Heart right ventricle (tissue), 16 donors: ENCODE results near the gene DMBT1. TPM values are rescaled to one million over a fixed set of nuclear protein-coding genes. Genes with fewer than 3 reads are reported as not detected.

ENCODE experiments used
- ATAC-seq, 8 donors: fragments of 200-7000 bp; cut with Tn5 transposase; one replicate each; pipeline ENCODE4 v1.9.1; 2020; ENCODE audit warnings: mild to moderate bottlenecking in 8 of 8, moderate library complexity in 8 of 8, moderate number of reproducible peaks in 1 of 8
- DNase-seq, 2 donors: peaks; one replicate each; pipeline ENCODE4 v3.0.0-alpha.2; 2020
- H3K27ac ChIP-seq, 10 donors: fragments of 200-600 bp; sonication (generic) in 2 of 10; one replicate each; pipeline versions ENCODE4 v1.5.0 to v1.8.0; 2020 to 2022; ENCODE audit warnings: mild to moderate bottlenecking in 3 of 10
- H3K27me3 ChIP-seq, 7 donors: fragments of 200-600 bp; one replicate each; pipeline ENCODE4 v1.8.0; 2021 to 2022; ENCODE audit warnings: mild to moderate bottlenecking in 2 of 7
- H3K36me3 ChIP-seq, 9 donors: fragments of 200-600 bp; sonication (generic) in 1 of 9; one replicate each; pipeline versions ENCODE4 v1.5.0 to v1.8.0; 2020 to 2022; ENCODE audit warnings: mild to moderate bottlenecking in 2 of 9
- H3K4me1 ChIP-seq, 9 donors: fragments of 200-600 bp; sonication (generic) in 1 of 9; one replicate each; pipeline versions ENCODE4 v1.5.0 to v1.8.0; 2020 to 2022; ENCODE audit warnings: mild to moderate bottlenecking in 4 of 9
- H3K4me3 ChIP-seq, 10 donors: fragments of 200-600 bp; sonication (generic) in 2 of 10; one replicate each; pipeline versions ENCODE4 v1.5.0 to v1.8.0; 2020 to 2022; ENCODE audit warnings: mild to moderate bottlenecking in 7 of 10, moderate library complexity in 2 of 10
- H3K9me3 ChIP-seq, 11 donors: fragments of 200-600 bp in 10 of 11; sonication (generic) in 2 of 11; one replicate each; pipeline versions ENCODE4 v1.5.0 to v1.8.0; 2013 to 2022; ENCODE audit warnings: mild to moderate bottlenecking in 2 of 11, control low read depth in 1 of 11, moderate library complexity in 1 of 11
- CTCF ChIP-seq, 9 donors: fragments of 200-600 bp; sonication (generic) in 2 of 9; IDR thresholded peaks; one replicate each; pipeline versions ENCODE4 v1.5.0 to v1.8.0; 2021 to 2022; ENCODE audit warnings: antibody characterized with exemption in 9 of 9, mild to moderate bottlenecking in 5 of 9, moderate library complexity in 1 of 9
- WGBS, 2 donors: extraction: QIAGEN DNeasy Blood & Tissue Kit; methylation state at CpG; one replicate each; pipeline ENCODE4 v1.1.7; 2013; ENCODE audit warnings: inconsistent platforms in 1 of 2; 5-methylcytosine and 5-hydroxymethylcytosine counted together
- intact Hi-C, 10 donors: fragments of 100-400 bp; cut with DNase I; formaldehyde crosslinking; loops; one replicate each; pipeline versions ENCODE4 v1.11.1 to v1.14.2; 2022
- polyA plus RNA-seq, 2 donors: library from polyadenylated mRNA; stranded (reverse); fragments of 200-250 nt; gene quantifications; one replicate each; pipeline ENCODE4 v1.2.3, GENCODE V29; 2013
- total RNA-seq, 10 donors: library from RNA; stranded (reverse); fragmentation: NEBNext Ultra II Directional in 3 of 10; extraction: Animal tissue kit (Norgen Biotek cat#: 25700) in 3 of 10; gene quantifications; one replicate each; pipeline versions ENCODE4 v1.2.1 to v1.2.4, GENCODE V29; 2021 to 2023
- donor health status: Arrhythmogenic right ventricular cardiomyopathy.
- donor health status: ischemic (EF 13 %, LVEDD 7.1; RV severe dilation, severe dysfunction).
- donor health status: healthy with polysubstance abuse.
- donor health status: DM: no; HTN: yes; CAD: no.
- donor health status: DM: no; HTN: no; CAD: no.
- donor health status: ischemic (EF 25% LVEDD 6.9; RV normal size, moderate dysfunction).
- donor health status: ischemic (EF 25% LVEDD 5.7; RV mildly dilated, moderate dysfunction).
- donor health status: healthy.
- donor health status: DM: yes; HTN: yes; CAD: no.
- donor health status: Ischemic cardiomyopathy.
- donor health status: ischemic (EF 35%, LVEDD 5.7; RV mildly dilated, moderate dysfunction).
- donor health status: nonischemic (EF 11% LVEDD 7.7; RV severe dilation, severe dysfunction).
- donor health status: DM: yes; HTN: yes; CAD: no.
- donor health status: PGD.
- donor health status: ischemic (EF 29% LVEDD 5.4; RV normal size, mild dysfunction).
- donor health status: nonischemic (EF 23%, LVEDD 6.1; RV moderate dilation, normal function).

DMBT1 gene
- total and polyA plus RNA-seq, 12 donors = 0.01 to 0.18 (median 0.05) TPM; not detected in 9

GRCh38 chr10:122655524-122656307 lies 95.2 kb downstream of the DMBT1 start:
- intact Hi-C loops = loop anchor here in 1 of 10 donors (10.0 kb wide), 1 partner anchor 899 kb away; no protein-coding TSS in a partner anchor
- Histone ChIP-seq H3K36me3 (no peaks in the 10 kb centered on the region), H3K27me3 (peaks cover 0 to 9% (median 0%) of the 10 kb centered on the region in 7 donors), H3K4me3 (no peak overlapping the region), H3K9me3 (peaks cover 0 to 10% (median 0%) of the 10 kb centered on the region in 11 donors), H3K4me1 (no peaks in the 10 kb centered on the region), H3K27ac (no peak overlapping the region)
- DNase-seq = no peak
- WGBS, 2 donors = 85 to 91% methylated on average over 9 of the region's 9 CpGs
- no peak for TF ChIP-seq CTCF (IDR thresholded peaks at IDR 0.05)
- peak in 2 of 8 donors; percentile 35 to 57 for ATAC-seq

- H3K4me3 ChIP-seq = no peak overlapping the region
- H3K36me3 ChIP-seq = no peaks in the 10 kb centered on the region
- H3K27me3 ChIP-seq = peaks cover 0 to 9% (median 0%) of the 10 kb centered on the region in 7 donors
- ATAC-seq (no peak), DNase-seq (no peak)
- intact Hi-C loops = loop anchor here in 1 of 10 donors (10.0 kb wide), 1 partner anchor 898 kb away; no protein-coding TSS in a partner anchor
- no peaks in the 10 kb centered on the region for H3K4me1 ChIP-seq
- H3K9me3 ChIP-seq = peaks cover 0 to 8% (median 0%) of the 10 kb centered on the region in 11 donors
- TF ChIP-seq CTCF (IDR thresholded peaks at IDR 0.05) = no peak
- no peak overlapping the region for H3K27ac ChIP-seq
- 79 to 83% methylated on average over 2 of the region's 2 CpGs for WGBS, 2 donors
These were observed 95.8 kb downstream of the DMBT1 start for GRCh38 chr10:122656308-122656705.

- no peak for DNase-seq
- peaks cover 0 to 9% (median 0%) of the 10 kb centered on the region in 7 donors for H3K27me3 ChIP-seq
- H3K27ac ChIP-seq = no peak overlapping the region
- 88 to 89% methylated on average over 5 of the region's 5 CpGs for WGBS, 2 donors
- H3K36me3 ChIP-seq = no peaks in the 10 kb centered on the region
- intact Hi-C loops = loop anchor here in 1 of 10 donors (10.0 kb wide), 1 partner anchor 898 kb away; no protein-coding TSS in a partner anchor
- no peak for TF ChIP-seq CTCF (IDR thresholded peaks at IDR 0.05)
- no peaks in the 10 kb centered on the region for H3K4me1 ChIP-seq
- H3K4me3 ChIP-seq = no peak overlapping the region
- H3K9me3 ChIP-seq = peaks cover 0 to 4% (median 0%) of the 10 kb centered on the region in 11 donors
- no peak for ATAC-seq
These were observed 96.2 kb downstream of the DMBT1 start for GRCh38 chr10:122656741-122657140.

- DNase-seq (no peak), ATAC-seq (no peak)
- H3K4me3 ChIP-seq = no peak overlapping the region
- H3K36me3 ChIP-seq = no peaks in the 10 kb centered on the region
- no peak overlapping the region for H3K27ac ChIP-seq
- no peaks in the 10 kb centered on the region for H3K9me3 ChIP-seq
- no peaks in the 10 kb centered on the region for H3K4me1 ChIP-seq
- 79 to 87% methylated on average over 4 of the region's 4 CpGs for WGBS, 2 donors
- no peak for TF ChIP-seq CTCF (IDR thresholded peaks at IDR 0.05)
- intact Hi-C loops = loop anchor here in 1 of 10 donors (10.0 kb wide), 1 partner anchor 898 kb away; no protein-coding TSS in a partner anchor
- peaks cover 0 to 9% (median 0%) of the 10 kb centered on the region in 7 donors for H3K27me3 ChIP-seq
These were observed 96.7 kb downstream of the DMBT1 start for GRCh38 chr10:122657255-122657654.
